Glutamatergic neuron (in vitro differentiated cells): Measurements from ENCODE around the gene RDH14. TPM values are rescaled to one million over a fixed set of nuclear protein-coding genes. Genes with fewer than 3 reads are reported as not detected.

ENCODE experiments used
- DNase-seq: peaks from one replicate; pipeline ENCODE4 v3.0.0; 2022
- H3K27ac Mint-ChIP-seq: one replicate; pipeline ENCODE4 v1.8.0; 2020; ENCODE audit warnings: mild to moderate bottlenecking, mixed read lengths, inconsistent platforms; ENCODE audit not compliant: unreplicated experiment
- H3K27me3 Mint-ChIP-seq: one replicate; pipeline ENCODE4 v1.8.0; 2020; ENCODE audit warnings: mild to moderate bottlenecking, moderate library complexity, mixed read lengths, inconsistent platforms; ENCODE audit not compliant: unreplicated experiment
- H3K36me3 Mint-ChIP-seq: one replicate; pipeline ENCODE4 v1.8.0; 2020; ENCODE audit warnings: mild to moderate bottlenecking, mixed read lengths, inconsistent platforms; ENCODE audit not compliant: unreplicated experiment
- H3K4me1 Mint-ChIP-seq: one replicate; pipeline ENCODE4 v1.8.0; 2020; ENCODE audit warnings: mild to moderate bottlenecking, low read depth, mixed read lengths, inconsistent platforms; ENCODE audit not compliant: unreplicated experiment
- H3K4me3 Mint-ChIP-seq: one replicate; pipeline ENCODE4 v1.8.0; 2020; ENCODE audit warnings: mild to moderate bottlenecking, mixed read lengths, inconsistent platforms; ENCODE audit not compliant: unreplicated experiment
- H3K9me3 Mint-ChIP-seq: one replicate; pipeline ENCODE4 v1.8.0; 2020; ENCODE audit warnings: mild to moderate bottlenecking, moderate library complexity, mixed read lengths, inconsistent platforms; ENCODE audit not compliant: unreplicated experiment
- long read RNA-seq: library from polyadenylated mRNA; unstranded; transcript quantifications from one replicate; pipeline ENCODE4 v2.0.0, GENCODE V29; 2020; ENCODE audit not compliant: unreplicated experiment
- total RNA-seq: library from RNA; stranded (reverse); fragmentation: NEBNext Ultra II Directional; extraction: Animal tissue kit (Norgen Biotek cat#: 25700); gene quantifications from one replicate; pipeline ENCODE4 v1.2.1, GENCODE V29; 2021; ENCODE audit not compliant: unreplicated experiment
- TF ChIP-seq, protein P1 (sequence below): fragments of 200-600 bp; sonication (generic); IDR thresholded peaks from one replicate; pipeline ENCODE4 v1.5.0; 2021; ENCODE audit not compliant: partially characterized antibody, unreplicated experiment

Gene RDH14
- total RNA-seq, result 9.1 TPM
- long read RNA-seq, transcript RDH14-201 (2 exons, 1,587 nt), result major isoform, 8 of 8 reads
- long read RNA-seq, partial matches to known transcripts, result 0 of 8 reads
- long read RNA-seq, other reads (novel, unspliced or antisense), result 0 of 8 reads

DNA sequence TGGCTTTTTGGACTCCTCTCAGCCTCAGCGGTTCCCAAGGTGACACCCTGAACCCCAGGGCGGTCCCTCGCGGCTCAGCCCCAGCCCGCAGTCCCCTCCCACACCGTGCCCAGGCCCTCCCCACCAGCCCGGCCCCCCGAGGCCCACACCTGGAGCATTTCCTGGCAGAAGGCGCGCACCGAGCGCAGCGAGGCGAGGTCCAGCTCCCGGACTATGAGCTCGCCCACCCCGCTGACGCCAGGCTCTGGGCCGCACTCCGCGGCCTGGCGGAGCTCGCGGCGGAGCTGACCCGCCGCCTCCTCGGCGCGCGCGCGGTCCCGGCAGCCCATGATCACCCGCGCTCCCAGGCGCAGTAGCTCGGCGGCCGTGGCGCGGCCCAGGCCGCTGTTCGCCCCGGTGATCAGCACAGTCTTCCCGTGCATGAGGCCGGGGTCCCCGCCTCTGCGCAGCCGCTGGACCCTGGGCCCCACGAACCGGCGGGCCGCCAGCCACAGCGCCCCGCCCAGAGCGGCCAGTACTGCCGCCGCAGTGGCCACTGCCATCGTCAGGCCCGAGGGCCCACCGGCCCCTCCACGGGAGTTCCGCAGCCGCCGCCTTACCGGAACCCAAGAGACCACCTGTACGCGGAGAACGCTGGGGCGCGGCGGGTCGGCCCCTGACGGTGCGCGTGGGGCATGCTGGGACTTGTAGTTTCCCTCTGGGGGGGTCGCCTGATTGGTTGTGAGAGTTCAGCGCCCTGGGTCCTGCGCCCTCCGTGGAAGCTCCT is at the start of gene RDH14:
RDH14 (minus strand) TSS at position 623 of the 766 bp plus-strand sequence; CDS start at position 542, 81 bp downstream.
- Mint-ChIP-seq H3K27ac (peak within 1 kb of the TSS; percentile 83), H3K4me1 (peaks cover 5% of the 10 kb centered on the region), H3K36me3 (no peaks in the 10 kb centered on the region)

GRCh38 chr2:18610090-18610489 is 49.6 kb upstream of the RDH14 start:
- Mint-ChIP-seq H3K36me3 (no peaks in the 10 kb centered on the region), H3K27ac (no peak overlapping the region), H3K27me3 (no peaks in the 10 kb centered on the region), H3K4me3 (no peak overlapping the region), H3K4me1 (no peaks in the 10 kb centered on the region), H3K9me3 (no peaks in the 10 kb centered on the region)
- DNase-seq, result no peak
- TF ChIP-seq, protein P1, sequence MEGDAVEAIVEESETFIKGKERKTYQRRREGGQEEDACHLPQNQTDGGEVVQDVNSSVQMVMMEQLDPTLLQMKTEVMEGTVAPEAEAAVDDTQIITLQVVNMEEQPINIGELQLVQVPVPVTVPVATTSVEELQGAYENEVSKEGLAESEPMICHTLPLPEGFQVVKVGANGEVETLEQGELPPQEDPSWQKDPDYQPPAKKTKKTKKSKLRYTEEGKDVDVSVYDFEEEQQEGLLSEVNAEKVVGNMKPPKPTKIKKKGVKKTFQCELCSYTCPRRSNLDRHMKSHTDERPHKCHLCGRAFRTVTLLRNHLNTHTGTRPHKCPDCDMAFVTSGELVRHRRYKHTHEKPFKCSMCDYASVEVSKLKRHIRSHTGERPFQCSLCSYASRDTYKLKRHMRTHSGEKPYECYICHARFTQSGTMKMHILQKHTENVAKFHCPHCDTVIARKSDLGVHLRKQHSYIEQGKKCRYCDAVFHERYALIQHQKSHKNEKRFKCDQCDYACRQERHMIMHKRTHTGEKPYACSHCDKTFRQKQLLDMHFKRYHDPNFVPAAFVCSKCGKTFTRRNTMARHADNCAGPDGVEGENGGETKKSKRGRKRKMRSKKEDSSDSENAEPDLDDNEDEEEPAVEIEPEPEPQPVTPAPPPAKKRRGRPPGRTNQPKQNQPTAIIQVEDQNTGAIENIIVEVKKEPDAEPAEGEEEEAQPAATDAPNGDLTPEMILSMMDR, result no peak

More for the DNA sequence above, at the start of gene RDH14:
- Mint-ChIP-seq H3K9me3 (peaks cover 2% of the 10 kb centered on the region), H3K4me3 (peak within 1 kb of the TSS; percentile 90), H3K27me3 (peaks cover 3% of the 10 kb centered on the region)
- TF ChIP-seq, protein P1, result no peak
- DNase-seq, result peak; percentile 96

GRCh38 chr2:18605115-18605514 is 44.7 kb upstream of the RDH14 start:
- Mint-ChIP-seq H3K36me3 (no peaks in the 10 kb centered on the region), H3K27me3 (no peaks in the 10 kb centered on the region), H3K4me1 (no peaks in the 10 kb centered on the region), H3K27ac (no peak overlapping the region), H3K9me3 (no peaks in the 10 kb centered on the region), H3K4me3 (no peak overlapping the region)
- no peak for DNase-seq
- TF ChIP-seq, protein P1, result no peak

DNA sequence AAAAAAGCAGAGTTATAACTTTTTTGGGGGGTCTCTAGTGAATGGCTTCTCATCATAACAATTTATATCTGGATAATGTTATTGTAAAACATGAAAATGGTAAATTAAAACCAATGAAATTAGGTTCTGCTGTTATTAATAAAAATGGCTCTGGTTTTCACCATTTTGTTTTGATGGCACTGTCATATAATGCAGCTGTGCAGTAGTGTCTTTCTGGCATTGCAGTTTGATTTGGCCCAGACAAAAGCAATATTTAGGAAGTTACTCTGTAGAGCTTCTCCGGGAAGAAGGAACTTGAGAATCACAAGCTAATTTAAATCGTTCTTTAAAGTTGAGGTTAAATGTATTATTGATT is 44.1 kb upstream of the RDH14 start:
- Mint-ChIP-seq H3K27ac (no peak overlapping the region), H3K4me1 (no peaks in the 10 kb centered on the region), H3K4me3 (no peak overlapping the region), H3K27me3 (no peaks in the 10 kb centered on the region), H3K9me3 (no peaks in the 10 kb centered on the region), H3K36me3 (no peaks in the 10 kb centered on the region)
- DNase-seq, result no peak
- TF ChIP-seq, protein P1, result no peak

DNA sequence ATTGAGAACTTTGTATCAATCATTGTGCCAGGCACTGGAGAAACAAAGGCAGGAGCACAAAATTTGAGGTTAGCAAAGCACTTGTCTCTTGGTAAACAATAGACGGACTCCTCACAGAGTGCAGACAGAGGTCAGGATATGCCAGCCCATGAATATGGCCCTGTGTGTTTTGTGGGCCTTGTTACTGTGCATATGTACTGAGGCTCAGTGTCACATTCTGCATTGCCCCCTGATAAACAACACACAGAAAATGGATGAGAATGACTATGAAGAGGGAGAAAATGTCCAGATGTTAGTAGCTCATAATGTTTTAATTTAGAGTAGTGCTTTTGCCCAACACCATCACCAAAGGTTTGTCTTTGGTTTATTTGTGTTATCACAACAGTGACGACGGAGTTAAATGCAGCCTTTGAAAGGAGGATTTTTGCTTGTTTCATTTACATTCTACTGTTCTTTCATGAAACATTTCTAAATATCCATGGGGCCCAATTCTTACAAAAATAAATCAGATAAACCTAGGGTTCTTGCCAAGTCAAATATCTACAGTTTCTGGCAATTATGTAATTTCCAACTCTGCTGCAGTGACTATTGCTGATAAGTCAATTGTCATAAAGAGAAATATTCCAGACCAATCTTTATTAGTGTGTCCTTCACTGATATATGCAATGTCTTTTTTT is 43.5 kb upstream of the RDH14 start:
- Mint-ChIP-seq H3K4me1 (no peaks in the 10 kb centered on the region), H3K27ac (no peak overlapping the region), H3K4me3 (no peak overlapping the region), H3K9me3 (no peaks in the 10 kb centered on the region), H3K27me3 (no peaks in the 10 kb centered on the region), H3K36me3 (no peaks in the 10 kb centered on the region)
- TF ChIP-seq, protein P1, result no peak
- DNase-seq, result no peak
